Measurements from ENCODE around the gene CDH5.
A peak's percentile ranks its signal among the peaks of the same experiment; 100 is the strongest.

CDH5 gene

GRCh38 chr16:66334853-66335574, 31.5 kb upstream of the CDH5 start:
- DNase-seq (ENCODE audit: extremely low read depth, insufficient read length) = no peak
- Histone ChIP-seq H3K36me3 (ENCODE audit: control insufficient read depth, insufficient read depth, low read length) (no peaks in the 10 kb centered on the region), H3K4me3 (replicated peaks; ENCODE audit: low read depth, low read length) (no peak overlapping the region), H3K27me3 (replicated peaks; ENCODE audit: control insufficient read depth, insufficient read depth, low read length) (peaks cover 2% of the 10 kb centered on the region)
- no peak for TF ChIP-seq CTCF (IDR thresholded peaks at IDR 0.05; ENCODE audit: insufficient read depth, low read length, poor library complexity, severe bottlenecking)

GRCh38 chr16:66335704-66336329, 30.7 kb upstream of the CDH5 start:
- Histone ChIP-seq H3K27me3 (replicated peaks; ENCODE audit: control insufficient read depth, insufficient read depth, low read length) (peaks cover 2% of the 10 kb centered on the region), H3K36me3 (ENCODE audit: control insufficient read depth, insufficient read depth, low read length) (no peaks in the 10 kb centered on the region), H3K4me3 (replicated peaks; ENCODE audit: low read depth, low read length) (no peak overlapping the region)
- no peak for DNase-seq (ENCODE audit: extremely low read depth, insufficient read length)
- TF ChIP-seq CTCF (IDR thresholded peaks at IDR 0.05; ENCODE audit: insufficient read depth, low read length, poor library complexity, severe bottlenecking) = no peak

- DNase-seq (ENCODE audit: extremely low read depth, insufficient read length) = no peak
- TF ChIP-seq CTCF (IDR thresholded peaks at IDR 0.05; ENCODE audit: insufficient read depth, low read length, poor library complexity, severe bottlenecking) = no peak
- H3K4me3 ChIP-seq (replicated peaks; ENCODE audit: low read depth, low read length) = no peak overlapping the region
- H3K27me3 ChIP-seq (replicated peaks; ENCODE audit: control insufficient read depth, insufficient read depth, low read length) = no peaks in the 10 kb centered on the region; the same call in 1 of the 2 replicates
- H3K36me3 ChIP-seq (ENCODE audit: control insufficient read depth, insufficient read depth, low read length) = no peaks in the 10 kb centered on the region
Observed at GRCh38 chr16:66337463-66338188, 28.9 kb upstream of the CDH5 start.

GRCh38 chr16:66342294-66342900, 24.1 kb upstream of the CDH5 start:
- no peak for DNase-seq (ENCODE audit: extremely low read depth, insufficient read length)

More at GRCh38 chr16:66342294-66342900, 24.1 kb upstream of the CDH5 start:
- Histone ChIP-seq H3K36me3 (ENCODE audit: control insufficient read depth, insufficient read depth, low read length) (no peaks in the 10 kb centered on the region), H3K4me3 (replicated peaks; ENCODE audit: low read depth, low read length) (no peak overlapping the region), H3K27me3 (replicated peaks; ENCODE audit: control insufficient read depth, insufficient read depth, low read length) (no peaks in the 10 kb centered on the region; the same call in 1 of the 2 replicates)
- TF ChIP-seq CTCF (IDR thresholded peaks at IDR 0.05; ENCODE audit: insufficient read depth, low read length, poor library complexity, severe bottlenecking) = peak; percentile 87

Measured in GM06990 (cell line).